ENCODE results near the gene USP4. TPM values are rescaled to one million over a fixed set of nuclear protein-coding genes. Genes with fewer than 3 reads are reported as not detected.
"Not testable (repeated sequence)": the region's sequence is repeated elsewhere in the genome, so short reads cannot be mapped to it uniquely, and the experiment has no call there.

Gene USP4
- total RNA-seq, 1 experiment from 2014 or later: 9.6 TPM

DNA sequence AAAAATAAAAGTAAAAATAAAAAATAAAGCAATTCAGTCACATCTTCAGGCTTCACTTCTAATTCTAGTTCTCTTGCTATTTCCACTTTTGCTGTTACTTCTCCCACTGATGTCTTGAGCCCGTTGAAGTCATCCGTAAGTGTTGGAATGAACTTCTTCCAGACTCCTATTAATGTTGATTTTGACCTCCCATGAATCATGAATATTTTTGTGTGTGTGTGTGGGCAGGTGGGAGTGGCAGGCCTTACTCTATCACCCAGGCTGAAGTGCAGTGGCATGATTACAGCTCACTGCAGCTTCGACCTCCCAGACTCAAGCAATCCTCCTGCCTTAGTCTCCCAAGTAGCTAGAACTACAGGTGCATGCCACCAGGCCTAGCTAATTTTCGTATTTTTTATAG is 10.7 kb downstream of the USP4 start:
- no peak for DNase-seq
- no peaks in the 10 kb centered on the region for H3K27me3 ChIP-seq (ENCODE audit: control insufficient read depth, insufficient read depth, low read length)
- H3K4me3 ChIP-seq (ENCODE audit: insufficient read depth, low read depth, low read length): no peak overlapping the region
- H3K36me3 ChIP-seq (replicated peaks; ENCODE audit: control insufficient read depth, insufficient read depth, low read length): peaks cover 15% of the 10 kb centered on the region

DNA sequence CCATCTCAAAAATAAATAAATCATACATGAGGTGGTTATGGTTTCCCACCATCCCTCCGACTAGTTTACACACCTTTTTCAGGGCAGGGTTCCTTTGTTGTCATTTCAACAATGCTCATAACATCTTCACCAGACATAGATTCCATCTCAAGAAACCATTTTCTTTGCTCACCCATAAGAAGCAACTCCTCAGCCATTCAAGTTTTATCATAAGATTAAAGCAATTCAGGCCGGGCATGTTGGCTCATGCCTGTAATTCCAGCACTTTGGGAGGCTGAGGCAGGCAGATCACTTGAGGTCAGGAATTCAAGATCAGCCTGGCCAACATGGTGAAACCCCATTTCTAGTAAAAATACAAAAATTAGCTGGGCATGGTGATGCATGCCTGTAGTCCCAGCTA is 11.5 kb downstream of the USP4 start:
- not testable (repeated sequence) for H3K27me3 ChIP-seq (ENCODE audit: control insufficient read depth, insufficient read depth, low read length); DNase-seq; H3K4me3 ChIP-seq (ENCODE audit: insufficient read depth, low read depth, low read length)
- H3K36me3 ChIP-seq (replicated peaks; ENCODE audit: control insufficient read depth, insufficient read depth, low read length): peaks cover 15% of the 10 kb centered on the region

DNA sequence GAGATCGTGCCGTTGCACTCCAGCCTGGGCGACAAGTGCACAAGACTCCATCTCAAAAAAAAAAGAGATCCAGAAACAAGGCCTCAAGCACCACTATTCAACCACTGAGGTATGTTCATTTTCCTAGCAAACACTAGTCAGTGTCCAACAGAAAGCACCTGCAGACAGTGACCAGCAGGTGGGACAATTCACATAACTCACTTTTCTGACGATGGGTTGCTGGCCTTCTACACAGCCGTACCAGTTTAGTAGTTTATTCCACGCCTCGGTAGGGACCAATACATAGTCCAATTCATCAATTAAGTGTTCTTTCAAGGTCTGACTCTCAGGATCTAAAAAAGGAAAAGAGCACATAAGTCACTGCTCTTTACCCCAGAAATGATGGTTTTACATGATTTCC is 12.4 kb downstream of the USP4 start:
- no peaks in the 10 kb centered on the region for H3K27me3 ChIP-seq (ENCODE audit: control insufficient read depth, insufficient read depth, low read length)
- no peak overlapping the region for H3K4me3 ChIP-seq (ENCODE audit: insufficient read depth, low read depth, low read length)
- H3K36me3 ChIP-seq (replicated peaks; ENCODE audit: control insufficient read depth, insufficient read depth, low read length): peaks cover 12% of the 10 kb centered on the region
- DNase-seq: peak; percentile 37

DNA sequence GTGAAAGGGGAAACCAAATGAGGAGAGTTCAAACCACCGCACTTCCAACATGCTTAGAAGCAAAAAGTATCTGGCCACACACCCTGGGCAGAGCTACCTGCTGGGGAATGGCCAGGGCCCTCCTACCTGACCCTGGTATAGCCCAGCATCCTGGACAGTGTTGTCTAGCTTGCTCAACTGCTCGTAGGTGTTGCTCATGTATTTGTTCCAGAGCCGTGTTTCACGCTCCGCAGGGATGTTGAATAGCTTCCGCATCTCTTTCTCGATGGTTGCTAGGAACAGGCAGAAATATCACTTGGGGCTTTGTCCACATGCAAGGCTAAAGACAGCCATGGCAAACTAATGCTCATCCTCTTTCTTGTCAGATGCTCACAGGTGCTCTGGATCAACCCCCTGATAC is 15.1 kb downstream of the USP4 start:
- H3K36me3 ChIP-seq (replicated peaks; ENCODE audit: control insufficient read depth, insufficient read depth, low read length): peaks cover 12% of the 10 kb centered on the region
- no peak overlapping the region for H3K4me3 ChIP-seq (ENCODE audit: insufficient read depth, low read depth, low read length)
- no peak for DNase-seq
- no peaks in the 10 kb centered on the region for H3K27me3 ChIP-seq (ENCODE audit: control insufficient read depth, insufficient read depth, low read length)

DNA sequence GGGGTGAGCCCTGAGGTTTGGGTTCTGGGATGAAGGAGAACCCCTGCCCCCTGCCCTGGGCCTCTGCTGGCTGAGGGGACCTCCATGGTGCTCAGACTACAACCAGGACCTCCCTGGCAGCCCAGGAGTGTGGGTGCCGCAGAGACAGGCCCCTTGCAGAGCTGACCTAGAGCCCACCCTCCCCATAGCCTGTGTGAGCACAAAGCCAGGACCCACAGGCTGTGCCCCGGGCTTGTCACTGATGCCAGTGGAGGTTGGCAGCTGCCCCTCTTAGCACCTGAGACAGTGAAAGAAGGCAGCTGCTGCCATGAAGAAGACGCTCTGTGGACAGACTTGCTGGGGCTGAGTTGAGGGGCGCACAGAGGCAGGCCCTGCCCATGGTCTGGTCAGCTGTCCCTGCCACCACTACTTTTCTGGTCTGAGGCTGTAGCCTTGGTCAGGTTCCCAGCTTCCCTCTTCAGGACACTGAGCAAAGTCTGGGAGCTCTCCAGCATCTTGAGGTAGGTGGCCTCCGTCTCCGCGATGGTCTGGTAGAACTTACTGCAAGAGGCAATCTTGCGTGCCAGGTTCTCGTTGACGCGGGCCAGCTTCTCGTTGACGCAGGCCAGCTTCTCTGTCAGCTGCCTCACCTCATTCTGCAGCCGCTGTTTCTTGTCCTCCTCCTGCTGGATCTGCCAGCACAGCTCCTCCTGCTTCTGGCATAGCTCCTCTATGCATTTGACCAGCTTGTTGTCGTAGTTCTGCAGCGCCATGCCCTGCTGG is 23.0 kb downstream of the USP4 start:
- H3K36me3 ChIP-seq (replicated peaks; ENCODE audit: control insufficient read depth, insufficient read depth, low read length): peaks cover 4% of the 10 kb centered on the region

DNA sequence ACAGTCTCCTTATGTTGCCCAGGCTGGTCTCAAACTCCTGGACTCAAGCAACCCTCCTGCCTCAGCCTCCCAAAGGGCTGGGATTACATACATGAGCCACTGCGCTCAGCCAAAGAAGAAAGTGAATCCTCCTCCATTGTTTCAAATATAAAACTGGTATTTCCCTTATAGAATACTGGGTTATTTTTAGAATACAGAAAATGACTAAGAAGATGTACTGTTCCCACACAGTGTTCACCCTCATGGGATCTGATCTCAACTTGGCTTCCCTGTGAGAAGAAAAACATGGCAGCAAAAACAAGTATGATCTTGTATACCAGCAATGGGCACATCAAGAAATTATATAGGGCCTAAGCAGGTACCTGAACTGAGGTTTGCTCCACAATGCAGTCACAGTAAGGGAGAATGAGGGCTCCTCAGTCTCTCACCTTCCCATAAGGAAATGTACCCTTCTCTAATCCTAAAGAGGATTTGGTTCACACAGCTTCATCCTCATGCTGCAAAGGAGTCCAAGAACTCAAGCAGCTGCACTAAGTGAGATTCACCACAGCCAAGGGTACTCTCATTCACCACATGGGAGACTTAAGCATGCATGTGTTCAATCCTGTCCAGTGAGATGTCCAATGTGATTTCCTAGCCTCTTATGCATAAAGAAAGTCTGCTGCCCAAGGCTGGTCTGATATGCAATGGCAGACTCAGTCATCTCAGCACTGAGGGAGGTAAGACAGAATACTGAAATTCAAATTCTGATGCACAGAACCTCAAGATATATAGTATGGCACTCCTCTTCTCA is 25.8 kb downstream of the USP4 start:
- no peak overlapping the region for H3K4me3 ChIP-seq (ENCODE audit: insufficient read depth, low read depth, low read length)
- peaks cover 6% of the 10 kb centered on the region for H3K36me3 ChIP-seq (replicated peaks; ENCODE audit: control insufficient read depth, insufficient read depth, low read length)
- DNase-seq: no peak
- no peaks in the 10 kb centered on the region for H3K27me3 ChIP-seq (ENCODE audit: control insufficient read depth, insufficient read depth, low read length)

More for the DNA sequence above, 23.0 kb downstream of the USP4 start:
- DNase-seq: no peak
- no peaks in the 10 kb centered on the region for H3K27me3 ChIP-seq (ENCODE audit: control insufficient read depth, insufficient read depth, low read length)
- H3K4me3 ChIP-seq (ENCODE audit: insufficient read depth, low read depth, low read length): no peak overlapping the region

DNA sequence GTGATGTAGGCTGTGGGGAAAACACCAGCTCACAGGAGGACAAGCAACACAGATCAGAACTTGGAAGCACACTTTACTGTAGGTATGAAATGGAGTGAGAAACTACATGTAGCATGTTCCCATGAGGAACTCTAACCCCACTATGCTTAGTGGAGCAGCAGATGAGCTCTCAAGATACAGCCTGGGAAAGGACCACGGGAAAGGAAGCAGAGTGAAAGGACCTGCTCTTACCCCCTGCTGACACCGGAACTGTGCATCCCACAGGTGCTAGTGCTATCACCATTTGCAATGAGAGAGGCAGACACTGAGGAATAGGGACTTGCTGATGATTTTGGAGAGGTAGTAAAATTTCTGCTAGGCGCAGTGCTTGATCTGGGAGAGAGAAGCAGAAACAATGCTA is 28.6 kb downstream of the USP4 start:
- peaks cover 2% of the 10 kb centered on the region for H3K36me3 ChIP-seq (replicated peaks; ENCODE audit: control insufficient read depth, insufficient read depth, low read length)
- H3K4me3 ChIP-seq (ENCODE audit: insufficient read depth, low read depth, low read length): no peak overlapping the region
- no peaks in the 10 kb centered on the region for H3K27me3 ChIP-seq (ENCODE audit: control insufficient read depth, insufficient read depth, low read length)
- no peak for DNase-seq

DNA sequence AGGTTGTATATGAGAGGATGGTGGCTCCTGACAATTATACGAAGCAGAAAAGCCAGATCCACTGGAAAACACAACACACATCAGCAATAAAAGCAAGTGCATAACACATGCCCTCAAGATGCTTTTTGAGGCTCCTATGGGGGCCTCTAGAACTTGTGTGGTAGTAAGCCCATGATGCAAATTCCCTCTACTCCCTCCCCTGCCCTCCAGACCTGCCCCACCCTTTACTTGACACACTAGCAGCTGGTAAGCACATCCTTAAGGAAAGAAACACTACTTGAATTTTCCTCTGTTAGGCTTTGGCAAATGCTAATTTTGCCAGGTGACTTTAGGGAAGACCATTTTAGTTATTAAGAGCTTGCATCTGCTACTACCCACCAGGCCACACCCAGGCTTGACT is 29.2 kb downstream of the USP4 start:
- Histone ChIP-seq H3K27me3 (ENCODE audit: control insufficient read depth, insufficient read depth, low read length) (no peaks in the 10 kb centered on the region), H3K36me3 (replicated peaks; ENCODE audit: control insufficient read depth, insufficient read depth, low read length) (peaks cover 4% of the 10 kb centered on the region), H3K4me3 (ENCODE audit: insufficient read depth, low read depth, low read length) (no peak overlapping the region)
- DNase-seq: no peak

DNA sequence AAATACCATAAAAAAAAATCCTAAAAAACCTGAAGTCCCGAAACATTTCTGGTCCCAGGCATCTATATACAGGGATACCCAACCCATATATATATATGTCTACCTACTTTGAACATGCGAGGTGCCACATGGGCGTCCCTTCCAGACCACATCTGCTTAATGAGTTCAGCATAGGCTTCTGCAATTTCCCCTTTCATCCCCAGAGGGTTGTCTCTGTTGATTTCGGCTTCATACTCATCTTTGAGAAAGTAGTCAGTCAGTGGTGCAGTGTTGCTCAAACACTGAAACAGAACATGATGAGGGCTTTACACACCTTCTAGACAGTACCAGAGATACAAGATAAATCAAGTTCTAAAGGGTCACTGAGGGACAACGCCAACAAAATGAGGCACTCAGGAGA is 34.2 kb downstream of the USP4 start:
- Histone ChIP-seq H3K4me3 (ENCODE audit: insufficient read depth, low read depth, low read length) (no peak overlapping the region), H3K36me3 (replicated peaks; ENCODE audit: control insufficient read depth, insufficient read depth, low read length) (peaks cover 2% of the 10 kb centered on the region), H3K27me3 (ENCODE audit: control insufficient read depth, insufficient read depth, low read length) (no peaks in the 10 kb centered on the region)
- no peak for DNase-seq

DNA sequence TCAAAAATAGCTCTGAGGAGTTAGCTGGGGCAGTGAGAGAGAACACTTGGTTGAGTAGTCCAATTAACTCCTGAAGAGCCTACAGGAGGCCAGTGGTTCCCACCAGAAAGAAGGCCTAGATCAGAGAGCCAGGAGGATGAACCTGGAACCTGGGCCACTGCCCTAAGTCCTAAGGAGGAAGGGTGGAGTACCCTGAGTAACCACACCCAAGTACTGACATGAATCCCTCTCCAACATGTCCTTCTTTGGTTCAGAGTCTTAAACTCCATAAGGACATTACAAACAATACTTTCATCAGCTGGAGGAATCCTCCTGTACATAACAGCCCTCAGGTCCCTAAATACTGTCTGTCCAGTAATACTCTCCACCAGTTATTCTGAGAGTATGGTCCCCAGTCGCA is 37.2 kb downstream of the USP4 start:
- Histone ChIP-seq H3K4me3 (ENCODE audit: insufficient read depth, low read depth, low read length) (no peak overlapping the region), H3K36me3 (replicated peaks; ENCODE audit: control insufficient read depth, insufficient read depth, low read length) (peaks cover 18% of the 10 kb centered on the region), H3K27me3 (ENCODE audit: control insufficient read depth, insufficient read depth, low read length) (no peaks in the 10 kb centered on the region)
- DNase-seq: no peak

DNA sequence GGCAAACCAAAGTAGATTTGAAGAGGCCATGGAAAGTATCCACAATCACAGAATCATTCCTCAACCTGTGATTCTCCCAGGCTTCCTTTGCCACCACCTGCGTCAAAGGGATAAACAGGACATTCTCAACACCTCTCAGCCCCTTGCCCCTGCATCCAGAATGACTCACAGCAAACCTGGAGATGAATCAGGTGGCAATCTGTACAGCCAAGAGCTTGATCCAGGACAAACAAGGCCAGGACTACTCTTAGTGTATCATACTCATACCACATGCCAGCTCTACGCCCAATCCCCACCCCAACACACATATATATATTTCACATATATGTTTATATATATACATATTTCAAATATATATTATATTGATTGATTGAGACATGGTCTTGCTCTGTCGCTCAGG is 39.3 kb downstream of the USP4 start:
- Histone ChIP-seq H3K27me3 (ENCODE audit: control insufficient read depth, insufficient read depth, low read length) (no peaks in the 10 kb centered on the region), H3K4me3 (ENCODE audit: insufficient read depth, low read depth, low read length) (no peak overlapping the region), H3K36me3 (replicated peaks; ENCODE audit: control insufficient read depth, insufficient read depth, low read length) (peaks cover 22% of the 10 kb centered on the region)
- no peak for DNase-seq

DNA sequence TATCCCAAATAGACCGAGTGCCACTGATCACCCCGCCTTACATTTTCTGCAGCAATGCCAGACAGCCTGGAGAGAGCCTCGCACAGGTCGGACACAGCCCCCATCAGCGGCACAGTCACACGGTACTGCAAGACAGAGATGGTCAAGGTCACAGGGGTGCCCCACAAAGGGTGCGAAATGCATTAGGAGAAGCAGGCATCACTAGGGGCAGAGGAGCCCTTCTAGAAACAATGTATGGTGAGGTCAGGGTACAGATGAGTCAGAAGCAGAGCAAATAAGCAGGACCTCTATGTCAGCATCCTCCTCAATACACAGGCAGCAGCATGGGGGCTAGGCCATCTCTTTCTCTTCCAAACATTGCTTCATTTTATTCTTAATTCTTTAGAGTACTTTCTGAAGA is 41.3 kb downstream of the USP4 start:
- peaks cover 28% of the 10 kb centered on the region for H3K36me3 ChIP-seq (replicated peaks; ENCODE audit: control insufficient read depth, insufficient read depth, low read length)
- no peak overlapping the region for H3K4me3 ChIP-seq (ENCODE audit: insufficient read depth, low read depth, low read length)
- DNase-seq: no peak
- no peaks in the 10 kb centered on the region for H3K27me3 ChIP-seq (ENCODE audit: control insufficient read depth, insufficient read depth, low read length)

DNA sequence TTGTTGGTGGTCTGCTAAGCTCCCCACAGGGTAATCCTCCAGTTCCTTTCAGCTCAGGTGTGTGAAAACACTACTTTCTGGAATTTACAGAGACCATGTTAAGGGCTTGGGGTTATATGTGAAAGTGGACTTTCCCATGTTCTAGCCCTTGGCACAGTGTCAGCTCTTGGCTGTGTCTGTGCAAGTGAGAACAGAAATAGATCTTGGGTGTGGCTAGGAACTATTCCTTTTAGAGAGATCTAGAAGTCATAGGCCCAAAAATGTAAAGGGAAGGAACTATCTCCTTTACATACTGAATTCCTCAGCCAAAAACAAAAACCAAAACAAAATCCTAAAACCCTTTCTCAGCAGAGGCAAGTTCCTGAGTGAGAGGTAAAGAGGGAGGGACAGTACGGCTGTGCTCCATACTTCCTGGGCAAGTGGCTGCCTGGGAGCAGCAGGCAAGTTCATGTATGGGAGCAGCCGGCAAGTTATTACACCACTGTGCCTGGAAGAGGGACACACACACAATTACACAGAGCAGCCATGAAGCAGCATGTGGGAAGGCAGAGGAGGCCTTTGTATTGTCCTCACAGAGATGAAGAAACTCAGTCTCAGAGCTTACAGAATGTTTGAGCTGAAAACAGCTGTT is 43.0 kb downstream of the USP4 start:
- Histone ChIP-seq H3K4me3 (ENCODE audit: insufficient read depth, low read depth, low read length) (no peak overlapping the region), H3K36me3 (replicated peaks; ENCODE audit: control insufficient read depth, insufficient read depth, low read length) (peaks cover 31% of the 10 kb centered on the region), H3K27me3 (ENCODE audit: control insufficient read depth, insufficient read depth, low read length) (no peaks in the 10 kb centered on the region)
- no peak for DNase-seq

DNA sequence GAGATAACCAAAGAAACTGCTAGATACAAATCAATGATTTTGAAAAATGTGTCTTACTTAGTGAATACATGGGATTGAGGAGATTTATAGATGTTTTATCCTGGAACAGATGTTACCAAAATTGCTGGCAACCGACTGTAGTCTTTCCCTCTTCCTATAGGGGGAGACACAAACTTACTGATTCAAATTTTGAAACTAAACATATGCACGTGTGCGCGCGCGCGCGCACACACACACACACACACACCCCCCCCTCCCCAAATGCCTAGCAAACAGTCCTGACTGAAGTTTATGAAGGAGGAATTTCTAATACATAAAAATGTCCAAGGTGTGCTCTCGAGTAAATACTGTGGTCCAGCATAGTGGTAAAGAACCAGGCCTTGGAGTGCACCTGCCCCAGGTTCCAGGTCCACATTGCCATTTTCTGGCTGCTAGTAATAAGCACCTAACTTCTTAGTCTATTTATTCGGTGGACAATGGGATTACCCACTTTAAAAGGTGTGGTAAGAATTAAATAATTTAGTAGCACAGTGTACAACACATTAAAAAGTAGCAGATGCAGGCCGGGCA is 44.3 kb downstream of the USP4 start:
- Histone ChIP-seq H3K27me3 (ENCODE audit: control insufficient read depth, insufficient read depth, low read length) (no peaks in the 10 kb centered on the region), H3K4me3 (ENCODE audit: insufficient read depth, low read depth, low read length) (no peak overlapping the region), H3K36me3 (replicated peaks; ENCODE audit: control insufficient read depth, insufficient read depth, low read length) (peaks cover 32% of the 10 kb centered on the region)
- peak; percentile 51 for DNase-seq

DNA sequence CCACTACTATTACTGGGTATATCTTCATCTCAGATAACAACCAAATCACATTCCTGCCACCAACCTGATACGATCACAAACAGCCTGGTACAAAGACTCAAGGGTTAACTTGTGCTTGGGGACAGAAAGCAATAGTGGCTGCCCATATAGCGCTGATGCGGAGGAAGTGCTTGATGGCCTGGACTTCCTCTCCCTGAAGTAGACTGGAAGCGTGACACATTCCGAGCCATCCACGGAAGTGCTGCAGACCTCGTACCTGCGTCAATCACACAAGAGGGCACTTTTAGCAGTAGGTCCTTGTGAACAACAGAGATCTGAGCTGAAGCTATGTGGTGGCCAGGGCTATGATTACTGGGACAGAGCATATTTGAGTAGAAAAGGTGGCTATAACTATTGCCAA is 45.5 kb downstream of the USP4 start:
- H3K4me3 ChIP-seq (ENCODE audit: insufficient read depth, low read depth, low read length): no peak overlapping the region
- H3K27me3 ChIP-seq (ENCODE audit: control insufficient read depth, insufficient read depth, low read length): no peaks in the 10 kb centered on the region
- no peak for DNase-seq
- peaks cover 27% of the 10 kb centered on the region for H3K36me3 ChIP-seq (replicated peaks; ENCODE audit: control insufficient read depth, insufficient read depth, low read length)
